ENCODE results near the gene EGLN3.
"Not testable (repeated sequence)": the region's sequence is repeated elsewhere in the genome, so short reads cannot be mapped to it uniquely, and the experiment has no call there.

EGLN3 gene

GRCh38 chr14:33962466-33962865 is 11.6 kb upstream of the EGLN3 start:
- DNase-seq (ENCODE audit: low read depth in 3 of 3): not testable (repeated sequence)

DNA sequence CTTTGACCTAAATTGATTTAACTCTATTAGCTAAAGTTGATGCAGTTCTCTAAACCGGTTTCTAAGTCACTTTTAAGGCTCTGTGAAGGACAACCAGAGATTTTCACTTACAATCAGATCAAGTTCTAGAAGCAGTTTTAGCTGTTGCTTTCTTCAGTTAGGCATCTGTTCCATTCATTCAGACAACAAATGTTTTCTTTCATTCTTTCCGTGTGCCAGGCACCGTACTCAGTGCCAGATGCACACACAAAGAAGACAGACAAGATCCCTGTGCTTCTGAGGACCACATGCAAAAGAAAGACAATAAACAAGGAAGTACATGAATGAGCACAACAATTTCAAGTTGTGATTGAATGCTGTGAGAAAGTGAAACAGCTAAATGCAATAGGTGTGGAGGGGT is 11.1 kb upstream of the EGLN3 start:
- DNase-seq (ENCODE audit: low read depth in 3 of 3): no peak

DNA sequence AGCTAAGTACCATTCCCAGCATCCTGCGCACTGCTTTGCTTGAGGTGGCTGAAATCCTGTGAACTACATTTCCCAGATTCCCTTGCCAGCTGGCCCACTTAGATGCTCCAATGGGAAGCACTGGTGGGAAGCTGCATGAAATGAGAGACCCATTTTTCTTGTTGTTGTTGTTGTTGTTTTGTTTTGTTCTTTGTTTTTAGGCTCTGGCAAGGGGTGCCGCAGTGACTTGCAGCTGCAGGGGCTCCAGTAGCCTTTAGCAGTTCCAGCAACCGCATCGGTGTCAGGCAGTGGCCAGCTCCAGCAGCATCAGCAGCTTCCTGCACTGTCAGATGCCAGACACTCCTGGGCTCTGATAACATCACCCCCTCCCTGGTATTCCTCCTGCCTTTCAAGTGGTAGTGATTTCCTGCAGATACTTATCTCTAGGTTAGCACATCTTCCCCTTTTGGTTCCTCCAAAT is 8.8 kb upstream of the EGLN3 start:
- no peak for DNase-seq (ENCODE audit: low read depth in 3 of 3)

GRCh38 chr14:33958605-33959226 is 7.8 kb upstream of the EGLN3 start:
- DNase-seq (ENCODE audit: low read depth in 3 of 3): no peak

GRCh38 chr14:33957993-33958392 is 7.1 kb upstream of the EGLN3 start:
- no peak for DNase-seq (ENCODE audit: low read depth in 3 of 3)

- no peak for DNase-seq (ENCODE audit: low read depth in 3 of 3)
Observed at GRCh38 chr14:33957299-33957698, 6.4 kb upstream of the EGLN3 start.

DNA sequence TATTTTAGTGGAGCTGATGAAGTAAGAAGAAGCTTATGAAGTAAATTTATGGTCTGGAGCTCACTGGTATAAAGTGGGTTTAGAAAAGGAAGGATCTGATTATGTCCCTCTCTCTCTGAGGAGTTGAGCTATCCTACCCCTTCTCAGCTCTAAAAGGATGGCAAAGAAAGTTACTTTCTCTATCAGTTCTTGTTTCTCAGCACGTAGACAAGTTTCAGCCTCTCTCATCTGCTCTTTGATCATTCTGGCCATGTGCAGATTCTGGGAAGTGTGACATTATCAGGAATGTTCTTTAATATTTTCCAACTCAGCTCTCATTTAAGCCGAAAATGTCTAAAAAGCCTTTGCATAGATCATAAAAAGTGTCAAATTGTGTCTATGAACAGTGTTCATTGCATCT is 5.8 kb upstream of the EGLN3 start:
- no peak for DNase-seq (ENCODE audit: low read depth in 3 of 3)

GRCh38 chr14:33954016-33954598 is 3.2 kb upstream of the EGLN3 start:
- DNase-seq (ENCODE audit: low read depth in 3 of 3): no peak

DNA sequence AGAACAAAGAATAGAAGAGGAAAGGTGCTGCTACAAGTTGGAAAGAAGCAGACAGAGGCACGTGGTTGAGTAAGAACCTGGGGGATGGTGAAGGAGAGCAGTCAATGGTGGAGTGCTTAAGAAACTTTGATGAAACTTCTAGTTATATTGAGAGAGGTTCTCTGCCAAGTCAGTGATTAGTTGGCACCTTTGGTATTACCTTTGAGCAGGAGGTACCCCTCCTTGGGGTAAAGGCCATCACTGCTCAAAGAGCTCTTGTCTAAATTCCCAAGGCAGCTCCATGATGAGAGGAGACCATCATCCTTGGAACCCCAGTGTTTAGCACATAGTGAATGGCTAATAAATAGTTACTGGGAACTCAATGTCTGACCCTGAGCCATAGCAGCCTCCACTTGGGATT is 1.7 kb upstream of the EGLN3 start:
- DNase-seq (ENCODE audit: low read depth in 3 of 3): no peak

DNA sequence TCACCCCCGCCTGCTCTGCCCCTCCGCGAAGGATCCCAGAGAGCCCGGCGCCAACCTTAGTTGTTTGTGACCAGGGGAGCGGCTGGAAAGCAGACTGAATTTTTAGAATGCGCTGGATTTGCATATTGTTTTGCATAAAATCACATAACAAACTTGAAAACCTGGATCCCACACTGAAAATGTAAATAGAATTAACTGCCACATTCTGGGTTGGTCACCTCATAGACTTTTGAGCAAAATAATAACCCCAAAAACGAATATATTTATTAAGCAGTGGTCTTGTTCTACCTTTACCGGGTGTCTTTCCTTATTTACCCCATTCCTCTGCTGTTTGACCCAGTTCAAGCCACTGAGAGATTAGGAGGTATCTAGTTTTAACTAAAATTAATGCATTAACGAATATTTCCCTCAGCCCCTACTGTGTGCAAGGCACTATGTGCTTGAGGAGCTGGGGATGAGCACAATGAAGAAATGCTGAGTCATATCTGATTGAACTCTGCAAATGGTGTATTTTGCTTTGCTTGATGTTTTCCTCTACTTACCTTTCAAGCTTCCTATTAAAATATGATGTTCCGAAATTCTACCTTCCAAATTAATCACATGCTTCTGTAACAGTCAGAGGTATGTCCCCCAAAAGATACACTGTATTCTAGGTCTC is 438 bp upstream of the EGLN3 start:
- DNase-seq (ENCODE audit: low read depth in 3 of 3): no peak

GRCh38 chr14:33949411-33949893 is 1.4 kb downstream of the EGLN3 start:
- no peak for DNase-seq (ENCODE audit: low read depth in 3 of 3)

DNA sequence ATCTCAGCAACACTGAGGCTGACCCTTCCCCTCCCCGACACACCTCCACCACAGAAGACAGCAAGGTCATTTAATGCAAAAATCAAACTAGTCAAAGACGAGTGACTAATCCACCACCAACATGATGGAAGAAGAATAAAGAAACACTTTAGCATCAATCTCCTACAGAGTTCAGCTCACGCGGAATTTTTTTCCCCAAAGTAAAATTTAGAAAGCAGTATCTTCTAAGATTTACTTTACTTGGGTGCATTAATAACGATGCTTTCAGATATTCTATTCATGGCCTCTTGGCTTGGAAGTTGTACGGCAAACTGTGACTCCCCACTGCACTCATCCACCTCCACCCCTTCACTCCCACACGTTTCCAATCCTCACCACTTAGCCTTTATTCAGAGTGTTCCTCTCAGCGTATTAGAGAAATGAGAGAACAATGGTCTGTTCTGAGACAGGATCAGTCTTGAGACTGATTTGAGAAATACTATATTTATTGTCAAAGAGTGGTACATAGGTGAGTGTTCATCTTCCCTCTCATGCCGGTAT is 1.9 kb downstream of the EGLN3 start:
- no peak for DNase-seq (ENCODE audit: low read depth in 3 of 3)

GRCh38 chr14:33948145-33948868 is 2.6 kb downstream of the EGLN3 start:
- no peak for DNase-seq (ENCODE audit: low read depth in 3 of 3)

DNA sequence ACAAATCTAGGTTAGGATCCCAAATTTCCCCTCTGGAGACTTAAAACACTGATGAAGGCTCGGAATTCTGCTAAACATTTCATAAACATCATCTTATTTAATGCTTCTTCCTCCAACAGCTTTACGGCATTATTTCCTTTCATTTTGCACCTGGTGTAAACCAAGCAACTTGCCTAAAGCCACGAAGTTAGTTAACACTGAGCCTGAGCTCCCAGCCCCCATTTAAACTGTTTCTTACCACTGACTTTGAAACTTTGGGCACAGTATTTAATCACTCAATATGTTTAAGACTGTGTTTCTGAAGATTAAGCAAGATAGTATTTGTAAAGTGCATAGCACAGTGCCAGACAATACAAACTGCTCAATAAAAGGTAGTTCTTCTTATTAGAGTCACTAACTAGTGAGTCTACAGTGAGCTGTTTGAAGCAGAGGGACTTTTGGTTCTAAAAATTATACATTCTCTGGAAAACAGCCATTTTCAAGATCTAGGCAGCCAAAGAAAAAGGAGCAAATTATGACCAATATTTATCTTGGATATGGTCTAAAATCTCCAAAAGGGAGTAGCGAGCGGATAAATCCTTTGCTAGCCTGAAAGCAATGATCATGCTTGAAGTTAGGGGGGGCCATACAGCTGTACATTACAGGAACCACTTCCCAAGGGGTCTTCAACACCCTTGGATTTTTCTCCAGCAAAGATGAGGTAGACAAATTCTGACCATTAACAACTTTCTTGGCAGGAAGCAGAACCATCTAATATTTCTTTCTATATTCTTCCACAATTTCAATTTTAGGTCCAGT is 4.0 kb downstream of the EGLN3 start:
- DNase-seq (ENCODE audit: low read depth in 3 of 3): no peak

DNA sequence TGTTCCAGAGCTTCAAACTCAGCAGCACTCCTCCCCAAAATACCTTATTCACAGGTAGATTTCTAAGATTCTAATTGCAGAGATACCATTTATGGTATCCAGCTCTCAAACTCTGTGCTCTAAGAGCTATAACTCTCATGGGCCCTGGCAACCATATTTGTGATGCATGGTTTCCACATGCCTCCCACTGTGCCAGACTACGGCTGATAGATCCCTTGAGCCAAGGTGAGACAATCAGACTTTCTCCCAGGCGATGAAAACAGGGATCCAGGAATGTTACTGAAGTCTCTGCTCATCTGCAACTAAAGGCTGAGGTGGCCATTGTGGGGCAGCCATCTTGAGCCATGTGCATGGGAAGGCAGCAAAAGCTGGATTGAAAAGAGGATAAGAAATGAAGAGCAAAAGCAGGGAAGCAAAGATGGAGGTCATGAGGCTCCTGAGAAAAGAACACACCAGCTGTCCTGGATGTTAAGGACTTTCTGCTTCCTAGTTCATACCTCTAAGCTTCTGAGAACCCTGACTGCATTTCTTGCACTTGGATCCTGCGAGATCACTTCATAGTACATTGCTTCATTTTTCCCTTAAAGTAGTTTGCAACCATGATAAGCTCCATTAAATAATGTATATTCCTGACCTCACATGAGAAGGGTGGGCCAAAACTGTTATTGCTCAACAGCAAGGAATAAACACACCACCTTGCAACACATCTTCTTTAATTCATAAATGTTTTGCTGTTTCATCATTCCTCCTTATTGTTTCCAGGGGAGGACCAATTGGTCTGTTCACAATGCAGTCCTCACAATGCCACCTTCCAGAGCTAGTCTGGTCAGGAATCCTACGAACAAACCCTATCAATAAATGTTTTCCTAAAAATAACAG is 5.4 kb downstream of the EGLN3 start:
- DNase-seq (ENCODE audit: low read depth in 3 of 3): no peak

DNA sequence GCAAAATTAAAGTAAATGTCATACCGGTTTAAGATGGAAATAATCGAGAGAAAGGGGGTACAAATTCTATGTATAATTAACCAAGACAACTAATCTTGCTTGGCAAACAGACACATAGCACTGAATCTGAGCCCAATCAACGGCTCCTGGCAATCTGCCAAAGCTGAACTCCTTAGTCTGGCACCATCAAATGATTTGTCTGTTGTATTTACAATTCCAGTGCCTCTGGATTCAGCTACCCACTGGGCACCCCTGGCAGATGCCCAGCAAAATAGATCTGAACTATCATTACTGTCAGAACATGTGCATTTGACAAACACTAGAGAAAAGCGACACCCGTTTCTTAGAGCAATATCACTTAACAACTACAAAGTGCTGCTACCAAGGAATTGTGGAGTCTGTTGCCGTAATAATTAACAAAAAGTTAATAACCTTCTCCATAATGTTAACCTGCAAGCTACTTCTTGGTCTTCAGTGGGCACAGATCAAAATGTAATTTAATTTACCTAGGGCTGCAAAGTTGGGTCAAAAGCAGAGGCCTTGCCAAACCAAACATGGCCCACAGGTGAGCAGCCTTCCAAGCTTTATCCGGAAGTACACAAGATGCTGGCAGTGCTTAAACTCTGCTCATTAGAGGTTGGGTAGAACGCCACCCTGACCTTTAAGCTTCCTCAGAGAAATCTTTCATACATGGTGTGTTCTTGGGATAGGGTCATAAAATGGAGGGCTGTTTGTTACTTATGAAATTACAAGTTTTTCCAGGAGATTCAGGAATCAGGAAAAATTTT is 7.6 kb downstream of the EGLN3 start:
- no peak for DNase-seq (ENCODE audit: low read depth in 3 of 3)

DNA sequence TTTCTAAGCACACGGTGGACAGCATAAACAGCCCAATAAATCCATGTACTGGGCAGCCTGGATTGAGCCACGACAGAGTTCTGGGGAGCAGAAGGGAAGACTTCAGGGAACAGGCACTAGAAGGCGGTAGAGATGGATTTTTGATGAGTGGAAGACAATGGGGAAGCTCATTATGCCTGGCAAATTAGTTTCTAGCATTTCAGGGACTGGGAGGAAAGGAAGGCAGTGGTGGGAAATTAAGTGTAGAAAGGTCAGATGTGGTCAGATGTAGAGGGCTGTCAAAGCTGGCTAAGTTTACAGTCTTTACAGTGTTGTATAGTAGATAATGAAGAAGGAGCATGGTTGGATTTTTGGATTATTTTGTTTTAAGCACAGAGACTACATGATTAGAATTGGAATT is 9.2 kb downstream of the EGLN3 start:
- no peak for DNase-seq (ENCODE audit: low read depth in 3 of 3)

- no peak for DNase-seq (ENCODE audit: low read depth in 3 of 3)
Observed at GRCh38 chr14:33940561-33941011, 10.3 kb downstream of the EGLN3 start.

DNA sequence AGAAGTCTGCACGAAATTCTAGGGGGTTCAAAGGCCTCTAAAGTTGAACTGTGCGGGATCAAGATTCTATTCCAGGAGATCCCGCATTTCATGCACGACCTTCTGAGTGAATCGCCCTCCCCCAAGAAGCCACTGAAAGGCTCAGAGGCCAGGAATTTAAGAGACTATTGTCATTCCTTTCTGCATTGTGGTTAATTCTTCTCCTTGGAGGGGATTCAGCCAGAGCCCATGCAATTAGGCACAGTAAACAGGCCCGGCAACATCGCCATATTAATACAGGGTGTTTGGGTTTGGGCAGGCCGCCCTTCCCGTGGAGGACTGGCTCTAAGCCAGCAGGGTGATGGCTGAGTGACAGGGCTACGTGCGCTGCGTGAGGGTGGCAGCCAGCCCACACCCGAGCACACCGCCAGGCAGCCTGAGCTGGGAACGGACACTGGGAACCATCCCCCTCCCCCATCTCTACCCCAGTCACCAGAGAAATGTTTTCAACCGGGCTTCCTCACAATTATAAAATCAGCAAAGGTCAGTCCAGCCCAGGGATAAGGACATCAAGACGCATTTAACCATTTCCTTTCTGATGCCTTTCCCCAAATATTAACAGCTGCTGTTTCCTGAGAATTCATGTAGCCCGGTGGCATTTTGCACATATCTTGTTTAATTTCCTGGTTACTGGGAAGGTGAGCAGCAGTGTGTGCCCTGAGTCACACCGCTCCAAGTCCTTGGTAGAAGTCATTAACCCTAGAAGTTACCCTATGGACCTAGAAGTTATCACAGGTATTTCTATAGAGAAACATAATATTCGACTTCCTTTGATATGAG is 12.5 kb downstream of the EGLN3 start:
- no peak for DNase-seq (ENCODE audit: low read depth in 3 of 3)

Data from stimulated activated CD4-positive, alpha-beta T cell treated with anti-CD3 and anti-CD28 coated beads, TNF-alpha, amount 100 ng/mL, for 24 hours (primary cell).